ENCODE measurements around the gene FAM193A.
"Not testable (repeated sequence)": the region's sequence is repeated elsewhere in the genome, so short reads cannot be mapped to it uniquely, and the experiment has no call there.

FAM193A gene

GRCh38 chr4:2526559-2526958, 9.9 kb upstream of the FAM193A start:
- H3K4me3 ChIP-seq (replicated peaks; ENCODE audit: low read depth, low read length): no peak overlapping the region
- no peaks in the 10 kb centered on the region for H3K36me3 ChIP-seq (ENCODE audit: control insufficient read depth, insufficient read depth, low read length)
- H3K27me3 ChIP-seq (replicated peaks; ENCODE audit: control insufficient read depth, insufficient read depth, low read length): no peaks in the 10 kb centered on the region
- DNase-seq (ENCODE audit: extremely low read depth, insufficient read length): no peak
- TF ChIP-seq, protein P1, sequence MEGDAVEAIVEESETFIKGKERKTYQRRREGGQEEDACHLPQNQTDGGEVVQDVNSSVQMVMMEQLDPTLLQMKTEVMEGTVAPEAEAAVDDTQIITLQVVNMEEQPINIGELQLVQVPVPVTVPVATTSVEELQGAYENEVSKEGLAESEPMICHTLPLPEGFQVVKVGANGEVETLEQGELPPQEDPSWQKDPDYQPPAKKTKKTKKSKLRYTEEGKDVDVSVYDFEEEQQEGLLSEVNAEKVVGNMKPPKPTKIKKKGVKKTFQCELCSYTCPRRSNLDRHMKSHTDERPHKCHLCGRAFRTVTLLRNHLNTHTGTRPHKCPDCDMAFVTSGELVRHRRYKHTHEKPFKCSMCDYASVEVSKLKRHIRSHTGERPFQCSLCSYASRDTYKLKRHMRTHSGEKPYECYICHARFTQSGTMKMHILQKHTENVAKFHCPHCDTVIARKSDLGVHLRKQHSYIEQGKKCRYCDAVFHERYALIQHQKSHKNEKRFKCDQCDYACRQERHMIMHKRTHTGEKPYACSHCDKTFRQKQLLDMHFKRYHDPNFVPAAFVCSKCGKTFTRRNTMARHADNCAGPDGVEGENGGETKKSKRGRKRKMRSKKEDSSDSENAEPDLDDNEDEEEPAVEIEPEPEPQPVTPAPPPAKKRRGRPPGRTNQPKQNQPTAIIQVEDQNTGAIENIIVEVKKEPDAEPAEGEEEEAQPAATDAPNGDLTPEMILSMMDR (IDR thresholded peaks at IDR 0.05; ENCODE audit: insufficient read depth, low read length, poor library complexity, severe bottlenecking): no peak

GRCh38 chr4:2534904-2535375, 1.5 kb upstream of the FAM193A start:
- no peak for DNase-seq (ENCODE audit: extremely low read depth, insufficient read length)
- Histone ChIP-seq H3K27me3 (replicated peaks; ENCODE audit: control insufficient read depth, insufficient read depth, low read length) (no peaks in the 10 kb centered on the region), H3K4me3 (replicated peaks; ENCODE audit: low read depth, low read length) (peak overlapping the region; percentile 87), H3K36me3 (ENCODE audit: control insufficient read depth, insufficient read depth, low read length) (no peaks in the 10 kb centered on the region)
- TF ChIP-seq, protein P1 (IDR thresholded peaks at IDR 0.05; ENCODE audit: insufficient read depth, low read length, poor library complexity, severe bottlenecking): no peak

- Histone ChIP-seq H3K4me3 (replicated peaks; ENCODE audit: low read depth, low read length) (peak overlapping the region; percentile 87), H3K27me3 (replicated peaks; ENCODE audit: control insufficient read depth, insufficient read depth, low read length) (no peaks in the 10 kb centered on the region), H3K36me3 (ENCODE audit: control insufficient read depth, insufficient read depth, low read length) (no peaks in the 10 kb centered on the region)
- TF ChIP-seq, protein P1 (IDR thresholded peaks at IDR 0.05; ENCODE audit: insufficient read depth, low read length, poor library complexity, severe bottlenecking): peak; percentile 50
- DNase-seq (ENCODE audit: extremely low read depth, insufficient read length): peak; percentile 79
Observed at GRCh38 chr4:2535376-2536192, 863 bp upstream of the FAM193A start.

- Histone ChIP-seq H3K4me3 (replicated peaks; ENCODE audit: low read depth, low read length) (peak overlapping the region; percentile 85), H3K27me3 (replicated peaks; ENCODE audit: control insufficient read depth, insufficient read depth, low read length) (no peaks in the 10 kb centered on the region), H3K36me3 (ENCODE audit: control insufficient read depth, insufficient read depth, low read length) (no peaks in the 10 kb centered on the region)
- TF ChIP-seq, protein P1 (IDR thresholded peaks at IDR 0.05; ENCODE audit: insufficient read depth, low read length, poor library complexity, severe bottlenecking): no peak
- peak; percentile 79 for DNase-seq (ENCODE audit: extremely low read depth, insufficient read length)
Observed at GRCh38 chr4:2537011-2537830, 774 bp downstream of the FAM193A start.

DNA sequence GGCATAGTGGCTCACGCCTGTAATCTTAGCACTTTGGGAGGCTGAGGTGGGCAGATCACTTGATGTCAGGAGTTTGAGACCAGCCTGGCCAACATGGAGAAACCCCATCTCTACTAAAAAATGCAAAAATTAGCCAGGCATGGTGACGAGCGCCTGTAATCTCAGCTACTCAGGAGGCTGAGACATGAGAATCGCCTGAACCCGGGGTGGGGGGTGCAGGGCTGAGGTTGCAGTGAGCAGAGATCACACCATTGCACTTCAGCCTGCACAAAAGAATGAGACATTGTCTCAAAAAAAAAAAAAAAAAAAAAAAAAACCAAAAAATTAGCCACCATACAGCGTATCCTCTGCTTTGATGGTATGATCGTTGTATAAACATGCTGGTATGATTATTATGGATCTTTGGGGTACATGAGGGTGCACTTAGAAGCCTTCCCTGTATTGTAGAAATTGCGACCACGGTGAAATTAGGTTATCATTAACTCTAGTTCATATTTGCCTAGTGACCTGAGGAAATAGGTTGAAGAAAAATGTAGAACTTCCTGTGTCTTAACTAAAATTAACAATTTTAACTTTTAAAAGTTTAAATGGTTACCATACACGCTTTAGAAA, 7.2 kb downstream of the FAM193A start:
- H3K4me3 ChIP-seq (replicated peaks; ENCODE audit: low read depth, low read length); DNase-seq (ENCODE audit: extremely low read depth, insufficient read length); H3K27me3 ChIP-seq (replicated peaks; ENCODE audit: control insufficient read depth, insufficient read depth, low read length); H3K36me3 ChIP-seq (ENCODE audit: control insufficient read depth, insufficient read depth, low read length): not testable (repeated sequence)
